DMS153 treated with DMSO at 0.1 percent for 48 hours (cell line): Measurements from ENCODE around the gene SHQ1.
"Not testable (repeated sequence)": the region's sequence is repeated elsewhere in the genome, so short reads cannot be mapped to it uniquely, and the experiment has no call there.

Experiments used
- DNase-seq: peaks from one replicate; lab custom pipeline; 2025; ENCODE audit not compliant: unreplicated experiment; lab: John Stamatoyannopoulos, UW

The SHQ1 gene

DNA sequence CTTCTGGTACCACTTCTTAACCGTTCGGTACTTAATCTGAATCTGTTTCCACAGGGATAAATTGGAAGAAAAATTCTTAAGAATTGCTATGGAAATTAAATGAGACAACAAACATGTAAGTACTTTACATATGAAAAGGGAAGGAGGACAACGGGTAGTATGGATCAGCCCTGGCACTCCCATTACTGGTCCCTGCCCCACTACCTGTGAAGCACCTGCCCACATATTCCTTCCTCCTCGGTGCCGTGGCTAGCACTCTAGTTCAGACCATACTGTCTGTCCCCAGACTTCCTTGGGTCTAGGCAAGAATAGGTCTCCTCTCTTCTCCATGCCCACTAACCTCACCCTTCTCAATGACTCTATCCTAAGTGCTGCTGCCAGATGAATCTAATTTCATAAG lies 46.2 kb downstream of the SHQ1 start:
- DNase-seq: no peak

DNA sequence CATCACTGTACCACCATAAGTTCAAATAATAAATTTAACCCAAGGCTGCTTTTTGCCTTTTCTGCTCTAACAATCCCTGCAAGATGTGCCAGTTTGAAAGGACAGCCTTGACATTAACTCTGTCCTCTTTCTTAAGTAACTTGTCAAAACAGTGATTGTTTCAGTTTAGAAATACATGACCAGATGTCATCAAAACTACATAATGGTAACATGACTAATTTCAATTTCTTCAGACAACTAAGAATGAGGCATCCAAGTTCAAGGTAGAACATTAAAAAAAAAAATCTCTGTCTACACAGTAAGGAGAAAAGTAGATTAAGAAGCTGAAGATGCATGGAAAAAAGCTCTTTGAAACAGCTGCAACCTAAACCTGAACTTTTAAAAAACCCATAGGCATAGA lies 47.4 kb downstream of the SHQ1 start:
- DNase-seq: no peak

DNA sequence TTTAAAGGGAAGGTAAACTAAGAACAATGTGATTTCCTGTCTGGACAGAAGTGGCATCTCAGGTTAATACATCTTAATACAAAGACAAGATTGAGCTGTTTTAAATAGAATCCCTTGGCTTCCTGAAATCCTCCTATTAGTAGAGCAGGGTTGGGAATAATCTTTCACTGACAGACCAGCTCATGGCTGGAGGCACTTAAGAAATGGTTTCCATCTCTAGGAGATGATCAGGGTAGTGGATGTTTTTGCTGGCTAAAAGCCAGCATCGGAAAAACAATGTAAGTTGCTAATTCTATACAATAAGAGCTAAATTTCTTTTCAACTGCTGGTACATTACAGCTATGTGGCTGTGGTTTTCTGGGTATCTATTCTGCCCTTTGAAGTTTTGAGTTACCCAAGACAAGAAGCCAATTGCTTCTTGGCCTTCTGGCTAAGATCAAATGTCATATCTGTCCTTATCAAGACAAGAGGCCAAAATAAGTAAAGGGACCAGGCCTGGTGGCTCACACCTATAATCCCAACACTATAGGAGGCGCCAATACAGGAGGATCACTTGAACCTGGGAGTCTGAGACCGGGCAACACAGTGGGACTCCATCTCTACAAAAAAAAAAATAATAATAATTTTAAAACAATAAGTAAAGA lies 49.6 kb downstream of the SHQ1 start:
- DNase-seq: no peak

DNA sequence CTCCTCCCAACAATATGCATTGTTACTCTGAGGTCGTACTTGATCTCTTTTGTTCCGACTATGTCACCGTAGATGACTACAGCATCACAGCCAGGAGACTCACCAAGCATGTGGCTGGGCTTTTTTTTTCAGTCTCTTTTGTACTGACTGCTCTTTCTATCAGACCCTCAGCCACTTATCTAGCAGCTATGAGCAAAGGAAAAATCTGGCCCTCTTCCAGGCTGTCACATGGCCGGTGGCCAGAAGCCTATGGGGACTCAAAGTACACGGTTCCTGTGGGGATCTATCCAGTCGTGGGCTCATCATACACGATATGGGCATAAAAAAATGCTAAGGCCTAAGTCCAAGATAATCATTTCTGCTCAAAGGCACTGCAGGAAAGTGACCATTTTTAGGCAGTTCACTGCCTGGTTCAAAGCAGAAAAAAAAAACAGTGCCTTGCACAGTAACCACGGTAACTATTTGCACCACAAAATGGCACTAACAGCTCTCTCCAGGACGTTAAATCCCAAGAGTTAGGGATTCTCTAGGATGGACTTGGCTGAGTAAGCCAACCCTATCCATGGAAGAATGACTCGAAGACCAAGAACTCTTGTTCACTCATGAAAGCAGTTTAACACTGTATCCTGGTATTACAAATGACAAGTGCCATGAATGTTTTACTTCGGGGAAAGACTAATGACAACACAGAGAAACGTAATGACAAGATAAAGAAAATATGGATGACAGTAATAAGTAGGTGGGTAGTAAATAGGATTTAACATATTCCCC lies 50.3 kb downstream of the SHQ1 start:
- peak; percentile 55 for DNase-seq

DNA sequence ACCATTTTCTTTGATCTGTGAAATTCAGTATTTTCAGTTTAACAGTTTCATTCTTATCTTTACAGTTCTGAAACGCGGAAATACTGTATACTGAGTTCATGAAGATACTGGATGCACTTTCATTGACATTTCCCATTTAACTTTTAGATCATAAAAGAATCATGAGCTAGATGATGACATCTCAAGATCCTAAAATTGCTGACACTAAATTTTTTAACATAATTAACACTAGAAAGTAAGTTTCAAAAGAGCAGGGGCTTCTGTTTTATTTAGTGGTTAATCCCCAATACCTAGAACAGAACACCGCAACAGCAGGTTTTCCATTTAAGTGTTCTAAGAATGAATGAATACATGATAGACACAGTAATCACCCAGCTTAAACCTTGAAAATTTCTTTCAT lies 54.2 kb downstream of the SHQ1 start:
- no peak for DNase-seq

DNA sequence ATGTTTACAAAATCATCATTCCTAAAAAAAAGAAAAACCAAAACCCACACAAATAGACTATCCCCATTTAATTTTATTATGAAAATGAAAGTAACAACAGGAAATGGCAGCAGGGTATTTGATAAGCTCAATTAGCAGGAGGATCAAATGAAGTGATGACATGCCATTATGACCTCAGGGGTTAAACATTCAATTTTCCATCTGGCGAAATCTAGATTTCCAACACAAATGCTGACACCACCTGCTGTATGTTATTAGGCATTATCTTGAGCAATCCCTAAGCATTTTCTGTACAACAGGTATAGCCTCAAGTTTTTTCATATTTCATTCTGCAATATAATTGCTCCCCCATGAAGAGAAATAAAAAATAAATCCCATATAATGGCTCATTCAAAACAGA lies 57.1 kb downstream of the SHQ1 start:
- DNase-seq: no peak

DNA sequence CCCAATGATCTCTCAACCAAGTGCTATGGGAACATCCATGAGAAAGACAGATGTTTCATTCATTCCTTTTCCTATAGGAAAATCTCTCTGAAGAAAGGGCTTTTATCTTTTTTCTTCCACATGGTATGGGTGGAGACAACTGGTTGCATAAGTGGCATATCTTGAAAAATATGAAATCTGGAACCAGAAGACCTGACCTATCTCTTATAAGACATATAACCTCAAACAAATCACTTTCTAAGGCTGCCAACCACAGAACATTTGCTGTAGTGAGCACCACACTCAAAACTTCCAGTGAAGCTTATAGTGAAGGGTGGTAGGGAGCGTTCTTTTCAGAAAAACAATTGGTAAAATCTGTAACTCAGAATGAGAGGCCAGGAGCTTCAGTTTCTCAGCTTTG lies 58.5 kb downstream of the SHQ1 start:
- no peak for DNase-seq

DNA sequence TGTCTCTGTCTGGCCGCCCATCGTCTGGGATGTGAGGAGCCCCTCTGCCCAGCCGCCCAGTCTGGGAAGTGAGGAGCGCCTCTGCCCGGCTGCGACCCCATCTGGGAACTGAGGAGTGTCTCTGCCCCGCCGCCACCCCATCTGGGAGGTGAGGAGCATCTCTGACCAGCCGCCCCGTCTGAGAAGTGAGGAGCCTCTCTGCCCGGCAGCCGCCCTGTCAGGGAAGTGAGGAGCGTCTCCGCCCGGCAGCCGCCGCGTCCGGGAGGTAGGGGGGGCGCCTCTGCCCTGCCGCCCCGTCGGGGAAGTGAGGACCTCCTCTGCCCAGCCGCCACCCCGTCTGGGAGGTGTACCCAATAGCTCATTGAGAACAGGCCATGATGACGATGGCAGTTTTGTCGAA lies 60.0 kb downstream of the SHQ1 start:
- not testable (repeated sequence) for DNase-seq

DNA sequence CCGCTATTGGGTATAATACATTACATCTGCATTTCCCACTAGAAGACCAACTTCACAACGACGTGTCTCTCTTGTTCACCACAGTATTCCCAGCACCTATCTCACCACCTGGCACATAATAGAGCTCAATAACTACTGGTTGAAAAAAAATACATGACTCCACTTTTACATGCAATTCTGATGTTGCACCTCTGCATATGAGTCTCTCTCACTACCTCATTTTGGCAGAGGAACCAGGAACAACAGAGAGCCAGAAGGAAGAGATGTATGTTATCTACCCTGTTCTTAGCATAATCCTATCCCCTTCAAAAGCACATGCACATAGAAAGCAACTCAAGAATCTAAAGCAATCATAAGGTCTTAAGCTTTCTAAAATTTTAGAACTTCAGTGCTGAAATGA lies 61.6 kb downstream of the SHQ1 start:
- DNase-seq: no peak

DNA sequence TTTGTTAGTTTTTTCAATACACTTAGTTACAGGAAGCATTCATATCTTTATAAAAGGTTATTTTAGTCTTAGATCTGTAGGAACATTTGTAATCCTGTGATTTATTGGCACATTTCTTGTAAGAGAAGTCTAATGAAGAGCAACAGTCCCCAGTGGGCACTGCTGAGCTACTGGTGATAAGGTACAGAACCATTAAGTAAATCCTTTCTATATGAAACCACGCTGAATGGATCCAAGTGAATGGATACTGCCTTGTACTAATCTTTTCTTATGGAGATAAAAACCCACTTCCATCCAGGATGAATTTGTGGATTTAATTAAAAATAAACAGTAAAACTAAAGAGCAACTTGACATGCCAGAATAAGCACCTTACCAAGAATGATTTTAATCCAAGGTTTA lies 64.0 kb downstream of the SHQ1 start:
- no peak for DNase-seq

DNA sequence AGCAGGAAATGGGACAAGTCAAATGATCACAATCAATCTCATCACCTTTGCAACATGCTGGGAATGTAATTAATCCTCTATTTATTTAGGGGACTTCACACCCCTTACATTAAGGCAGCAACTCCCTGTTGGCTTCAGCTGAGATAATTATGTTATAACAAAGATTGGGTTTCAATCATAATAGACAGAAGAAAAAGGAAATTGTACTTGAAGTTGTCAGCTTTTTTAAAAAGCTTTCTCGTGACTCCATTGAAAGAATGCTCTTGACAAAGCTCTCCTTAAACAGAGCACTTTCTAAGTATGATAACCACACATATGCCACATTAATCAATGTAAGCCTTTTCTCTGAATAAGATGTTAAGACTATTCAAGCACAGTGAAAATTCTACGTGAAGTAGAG lies 65.7 kb downstream of the SHQ1 start:
- DNase-seq: peak; percentile 6

DNA sequence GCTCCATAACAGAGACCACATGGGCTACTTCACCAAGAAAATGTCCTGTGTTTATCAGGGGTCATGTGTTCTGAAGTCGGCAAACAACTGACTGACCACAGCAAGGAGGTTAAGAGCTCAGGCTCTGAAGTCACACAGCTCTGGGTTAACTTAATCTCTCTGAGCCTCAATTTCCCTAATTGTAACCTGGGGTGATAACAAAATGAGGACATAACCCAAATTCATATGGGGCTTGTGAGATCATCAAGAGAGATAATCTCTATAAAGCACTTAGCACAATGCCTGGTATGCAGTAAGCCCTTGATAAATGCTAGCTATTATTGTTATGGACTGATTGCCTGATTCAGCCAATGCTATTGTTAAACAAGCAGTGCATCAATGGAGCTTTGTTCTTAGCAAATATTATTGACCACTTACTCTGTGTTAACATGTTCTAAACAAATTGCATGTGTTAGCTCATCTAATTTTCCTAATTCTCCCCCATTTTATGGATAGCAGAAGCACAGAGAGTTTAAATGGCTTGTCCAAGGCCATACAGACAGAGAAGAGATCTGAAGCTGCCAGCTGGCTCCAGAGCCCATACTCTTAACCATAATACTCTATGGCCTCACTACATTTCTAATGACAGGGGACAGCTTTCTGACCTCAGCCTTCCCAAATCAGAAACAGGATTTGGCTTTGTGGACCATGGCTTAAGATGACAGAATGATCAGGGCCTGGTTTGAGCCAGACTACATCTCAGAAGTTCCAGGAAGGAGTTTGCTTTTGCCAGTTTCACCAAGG lies 78.3 kb downstream of the SHQ1 start:
- no peak for DNase-seq

DNA sequence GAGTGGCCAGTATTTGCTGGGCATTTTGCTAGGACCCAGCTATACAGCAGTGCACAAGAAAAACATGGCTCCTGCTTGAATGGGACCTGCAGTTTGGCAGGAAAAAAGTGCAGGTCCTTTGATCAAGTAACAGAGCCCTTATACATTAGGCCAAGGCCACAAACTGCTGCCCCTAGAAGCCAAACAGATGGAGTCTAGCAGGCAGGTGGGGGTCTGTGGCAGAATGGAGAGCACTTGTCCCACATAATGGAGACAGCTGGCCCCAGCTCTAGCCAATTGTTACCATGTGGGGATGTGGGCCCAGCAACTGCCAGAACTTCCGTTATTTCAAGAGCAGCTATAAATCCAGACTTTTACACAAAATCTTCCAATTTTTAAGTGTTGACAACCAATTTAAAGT lies 79.3 kb downstream of the SHQ1 start:
- no peak for DNase-seq

DNA sequence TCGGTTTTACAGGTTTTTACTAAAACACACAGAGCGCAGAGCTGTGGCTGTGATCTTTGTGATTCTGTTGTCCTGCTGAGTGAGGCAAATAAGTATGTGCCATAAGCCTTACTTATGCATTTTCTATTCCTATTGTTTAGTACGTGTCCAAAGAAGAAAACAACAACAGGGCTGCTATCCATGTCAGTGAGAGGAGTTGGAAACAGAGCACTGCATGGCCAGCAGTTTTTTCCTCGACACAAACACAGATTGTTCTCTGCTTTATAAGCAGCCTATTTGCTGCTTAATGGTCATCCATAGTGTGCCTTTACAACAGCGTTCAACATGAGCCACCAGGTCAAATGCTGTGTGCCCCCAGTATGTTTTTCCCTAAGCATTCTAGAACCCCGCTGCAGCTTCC lies 79.8 kb downstream of the SHQ1 start:
- no peak for DNase-seq

DNA sequence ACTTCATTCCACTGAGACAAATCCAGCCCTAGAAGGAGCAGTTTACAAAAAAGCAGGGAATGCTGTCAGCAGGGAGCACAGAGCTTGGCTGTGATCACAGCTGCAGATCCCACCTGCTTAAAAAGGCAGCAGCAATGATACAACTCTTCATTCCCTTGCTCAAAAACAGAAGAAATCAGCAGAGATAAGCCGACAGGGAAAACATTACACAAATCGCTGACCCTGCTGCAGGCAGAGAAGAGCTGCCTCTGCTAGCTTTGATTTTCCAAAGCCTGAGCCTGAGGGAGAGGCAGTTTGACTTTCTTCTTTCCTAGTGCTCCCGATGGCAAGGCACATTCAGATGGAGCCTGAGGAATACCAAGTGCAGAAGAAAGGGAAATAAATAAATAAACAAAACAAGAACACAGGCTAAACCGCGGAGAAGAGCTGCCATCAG lies 80.2 kb downstream of the SHQ1 start:
- no peak for DNase-seq

DNA sequence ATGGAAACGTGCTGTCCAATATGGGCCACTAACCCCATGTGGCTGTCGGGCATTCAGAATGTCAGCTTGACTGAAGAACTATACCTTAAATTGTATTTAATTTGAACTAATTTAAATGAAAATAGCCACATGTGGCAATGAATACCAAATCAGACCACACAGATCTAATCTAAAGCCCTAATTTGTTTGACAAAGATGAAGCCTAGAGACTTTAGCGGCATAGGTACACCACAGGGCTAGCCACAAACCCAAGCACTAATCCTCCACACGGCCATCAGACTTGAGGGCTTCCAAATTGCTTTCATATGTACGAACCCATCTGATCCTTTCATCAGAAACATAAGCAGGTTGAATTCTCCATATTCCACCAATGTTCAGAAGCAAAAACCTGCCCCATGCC lies 81.4 kb downstream of the SHQ1 start:
- no peak for DNase-seq

DNA sequence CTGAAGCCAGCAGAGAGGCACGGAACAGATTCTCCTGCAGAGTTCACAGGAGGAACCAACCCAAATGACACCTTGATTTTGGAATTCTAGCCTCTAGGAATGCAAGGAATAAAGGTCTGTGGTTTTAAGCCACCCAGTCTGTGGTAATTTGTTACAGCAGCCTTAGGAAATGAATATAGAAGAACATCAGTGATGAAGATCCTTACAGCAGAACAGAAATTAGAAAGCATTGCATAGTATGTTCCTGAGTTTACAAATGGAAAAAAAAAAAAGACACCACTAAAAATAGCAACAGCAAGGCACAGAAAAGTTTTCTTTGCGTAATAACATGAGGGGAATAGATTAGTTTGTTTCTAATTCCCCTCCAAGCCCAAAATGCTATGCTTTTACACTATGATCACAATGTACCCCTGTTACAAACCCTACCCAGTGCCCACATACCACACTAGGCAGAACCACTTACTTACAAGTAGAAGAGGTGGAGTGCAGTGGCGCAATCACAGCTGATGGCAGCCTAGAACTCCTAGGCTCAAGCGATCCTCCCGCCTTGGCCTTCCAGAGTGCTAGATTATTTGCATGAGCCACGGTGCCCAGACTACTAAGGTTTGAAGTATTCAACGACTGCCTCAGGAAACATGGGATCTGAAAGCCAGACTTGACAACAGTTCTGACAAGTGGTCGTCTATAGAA lies 84.3 kb downstream of the SHQ1 start:
- DNase-seq: no peak

DNA sequence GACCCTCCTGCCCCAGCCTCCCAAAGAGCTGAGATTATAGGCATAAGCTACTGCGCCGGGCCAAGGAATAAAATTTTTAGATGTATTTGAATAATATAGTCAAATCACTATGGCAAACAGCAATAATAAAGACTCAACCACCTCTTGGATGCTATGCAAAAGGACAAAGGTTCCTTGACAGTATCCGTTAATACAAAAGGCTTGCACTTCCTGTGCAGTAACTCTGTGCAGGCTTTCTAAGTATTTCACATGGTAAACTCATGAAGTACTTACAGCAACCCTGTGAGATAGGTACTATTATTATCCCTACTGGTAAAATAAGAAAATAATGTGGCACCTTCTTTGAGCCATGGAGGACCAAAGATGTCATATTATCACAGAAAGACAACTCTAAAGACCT lies 86.8 kb downstream of the SHQ1 start:
- DNase-seq: no peak

DNA sequence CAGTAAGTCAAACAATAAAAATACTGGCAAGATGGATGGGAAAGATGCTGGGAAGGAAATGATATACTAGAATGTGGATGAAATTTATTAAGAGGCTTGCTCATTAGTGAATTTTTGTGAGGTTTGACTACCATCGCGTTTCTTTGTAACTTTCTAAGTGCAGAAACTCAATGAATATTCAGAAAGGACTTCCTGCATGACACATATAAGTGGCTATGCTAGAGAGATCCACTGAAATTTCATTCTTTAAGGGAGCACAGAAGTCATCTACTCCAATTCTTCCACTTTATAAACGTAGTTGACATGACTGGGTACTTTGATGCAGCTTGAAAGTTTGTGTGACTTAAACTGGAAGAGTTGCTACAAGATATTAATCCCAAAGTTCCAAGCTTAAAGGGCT lies 88.0 kb downstream of the SHQ1 start:
- DNase-seq: no peak

DNA sequence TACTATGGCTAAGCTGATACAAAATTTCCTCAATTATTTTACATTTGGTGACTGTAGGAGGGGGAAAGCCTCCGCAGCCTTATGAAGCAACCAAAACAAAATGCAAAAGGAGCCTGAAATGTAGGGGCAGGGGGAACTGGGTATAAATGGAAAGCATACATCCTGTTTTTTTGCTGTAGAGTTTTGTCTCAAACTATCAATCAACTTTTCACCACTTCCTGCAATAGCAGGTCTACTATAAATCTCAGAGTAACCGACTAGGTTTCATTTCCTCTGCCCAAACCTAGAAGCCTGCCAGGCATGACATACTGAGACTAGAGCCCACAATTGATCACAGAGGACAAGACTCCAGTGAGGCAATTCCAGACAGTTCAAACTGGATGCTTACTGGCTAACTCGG lies 91.3 kb downstream of the SHQ1 start:
- no peak for DNase-seq

DNA sequence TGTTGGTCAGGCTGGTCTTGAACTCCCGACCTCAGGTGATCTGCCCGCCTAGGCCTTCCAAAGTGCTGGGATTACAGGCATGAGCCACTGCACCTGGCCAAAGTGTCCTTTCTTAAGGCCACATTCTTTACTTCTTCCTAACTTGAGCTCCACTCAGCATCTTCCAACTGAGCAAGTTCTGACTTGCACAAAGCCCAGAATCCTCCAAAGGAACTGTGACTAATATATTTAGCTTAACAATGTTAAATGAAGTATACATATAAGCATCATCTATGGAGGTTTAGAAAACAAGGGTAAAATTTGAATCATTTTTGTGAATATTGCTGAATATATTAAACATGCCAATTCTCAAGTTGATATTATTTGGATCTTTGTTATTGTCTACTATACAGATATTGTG lies 93.7 kb downstream of the SHQ1 start:
- no peak for DNase-seq

DNA sequence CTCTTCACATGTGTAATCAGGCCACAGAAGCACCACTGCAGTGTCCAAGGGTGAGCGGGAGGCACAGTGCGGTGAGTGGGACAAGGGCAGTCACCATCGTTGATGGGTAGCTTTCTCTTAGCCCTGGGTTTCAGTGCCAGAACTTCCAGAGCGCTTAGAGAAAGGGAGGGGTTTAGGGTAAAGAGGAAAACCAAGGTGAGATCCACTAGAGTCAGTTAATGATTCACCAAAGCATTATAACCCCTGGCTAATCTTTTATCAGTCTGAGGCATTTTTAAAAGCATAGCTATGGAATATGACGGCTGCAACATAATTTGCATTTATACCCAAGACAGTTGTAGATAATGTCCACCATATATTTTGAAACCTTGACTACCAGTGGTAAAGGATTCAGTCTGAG lies 94.8 kb downstream of the SHQ1 start:
- DNase-seq: no peak
